HT-29 (cell line): ENCODE data around the gene CUEDC1. TPM values are rescaled to one million over a fixed set of nuclear protein-coding genes. Genes with fewer than 3 reads are reported as not detected.

Source experiments
- DNase-seq: peaks from one replicate; pipeline ENCODE4 v3.0.0-alpha.2; 2015; ENCODE audit warnings: low spot score
- total RNA-seq: library from RNA; depleted of rRNA; stranded (reverse); fragments of >200 nt; shearing (Covaris generic); gene quantifications from 2 replicates; pipeline ENCODE4 v1.2.3, GENCODE V29; 2014

CUEDC1 gene
- total RNA-seq, 1 experiment from 2014 or later: 37.6 TPM

GRCh38 chr17:57957886-57958285 lies 2.7 kb upstream of the CUEDC1 start:
- no peak for DNase-seq

- DNase-seq: no peak
Measured at GRCh38 chr17:57957120-57957850, 2.1 kb upstream of the CUEDC1 start.

- DNase-seq: no peak
Measured at GRCh38 chr17:57956291-57957119, 1.3 kb upstream of the CUEDC1 start.

GRCh38 chr17:57954397-57955182 lies 622 bp downstream of the CUEDC1 start:
- DNase-seq: peak; percentile 69

GRCh38 chr17:57953705-57954396 lies 1.4 kb downstream of the CUEDC1 start:
- no peak for DNase-seq

GRCh38 chr17:57953219-57953618 lies 2.0 kb downstream of the CUEDC1 start:
- DNase-seq: no peak

- DNase-seq: no peak
Measured at GRCh38 chr17:57949649-57950048, 5.6 kb downstream of the CUEDC1 start.

GRCh38 chr17:57948555-57949420 lies 6.4 kb downstream of the CUEDC1 start:
- peak; percentile 90 for DNase-seq

GRCh38 chr17:57948169-57948554 lies 7.0 kb downstream of the CUEDC1 start:
- DNase-seq: no peak

- no peak for DNase-seq
Measured at GRCh38 chr17:57947369-57947768, 7.8 kb downstream of the CUEDC1 start.

- DNase-seq: peak; percentile 83
Measured at GRCh38 chr17:57946798-57947358, 8.3 kb downstream of the CUEDC1 start.

- no peak for DNase-seq
Measured at GRCh38 chr17:57945996-57946797, 9.0 kb downstream of the CUEDC1 start.

GRCh38 chr17:57944908-57945307 lies 10.3 kb downstream of the CUEDC1 start:
- DNase-seq: no peak

GRCh38 chr17:57943645-57944044 lies 11.6 kb downstream of the CUEDC1 start:
- DNase-seq: no peak

GRCh38 chr17:57943140-57943539 lies 12.1 kb downstream of the CUEDC1 start:
- DNase-seq: peak; percentile 71

- no peak for DNase-seq
Measured at GRCh38 chr17:57941384-57942370, 13.5 kb downstream of the CUEDC1 start.

- peak; percentile 69 for DNase-seq
Measured at GRCh38 chr17:57940653-57941329, 14.4 kb downstream of the CUEDC1 start.
